Activated T-helper 1 cell treated with anti-CD3 and anti-CD28 coated beads, Interleukin-12 subunit alpha, Interleukin-12 subunit beta, Interleukin-2, Interleukin-4 antibody, amounts not matched to agents 30 ng/mL and 10 ng/mL and 1 ng/mL, durations not matched to agents 14 hours and 24 hours and 36 hours (primary cell): ENCODE data around the gene HOXD8. TPM values are rescaled to one million over a fixed set of nuclear protein-coding genes. Genes with fewer than 3 reads are reported as not detected.
A peak's percentile ranks its signal among the peaks of the same experiment; 100 is the strongest.

Experiments used
- DNase-seq: peaks from one replicate; pipeline ENCODE4 v3.0.0; 2021; ENCODE audit warnings: low spot score
- H3K27ac Mint-ChIP-seq: one replicate; pipeline ENCODE4 v1.8.0; 2021; ENCODE audit warnings: mild to moderate bottlenecking, mixed read lengths
- H3K27me3 Mint-ChIP-seq: one replicate; pipeline ENCODE4 v1.8.0; 2022; ENCODE audit warnings: mild to moderate bottlenecking, moderate library complexity, mixed read lengths; ENCODE audit not compliant: insufficient read depth
- H3K36me3 Mint-ChIP-seq: one replicate; pipeline ENCODE4 v1.8.0; 2021; ENCODE audit warnings: low read depth, mixed read lengths
- H3K4me1 Mint-ChIP-seq: one replicate; pipeline ENCODE4 v1.8.0; 2021; ENCODE audit warnings: low read depth, mixed read lengths
- H3K4me3 Mint-ChIP-seq: one replicate; pipeline ENCODE4 v1.8.0; 2021; ENCODE audit warnings: mild to moderate bottlenecking, moderate library complexity, mixed read lengths
- H3K9me3 Mint-ChIP-seq: one replicate; pipeline ENCODE4 v1.8.0; 2021; ENCODE audit warnings: mixed read lengths
- intact Hi-C: fragments of 100-400 bp; cut with micrococcal nuclease; formaldehyde crosslinking; loops from one replicate; pipeline ENCODE4 v1.15.1; 2024
- total RNA-seq: library from RNA; stranded (reverse); gene quantifications from 2 replicates; pipeline ENCODE4 v1.2.3, GENCODE V29; 2022

HOXD8 gene
- total RNA-seq, 1 donor from 2014 or later: not detected

GRCh38 chr2:176118601-176119339 is 10.7 kb upstream of the HOXD8 start:
- H3K27ac Mint-ChIP-seq: peak overlapping the region; percentile 23

GRCh38 chr2:176120364-176121189 is 8.9 kb upstream of the HOXD8 start:
- Mint-ChIP-seq H3K27me3 (peaks cover 80% of the 10 kb centered on the region), H3K4me1 (peaks cover 14% of the 10 kb centered on the region), H3K9me3 (peaks cover 7% of the 10 kb centered on the region), H3K36me3 (peaks cover 8% of the 10 kb centered on the region), H3K27ac (no peak overlapping the region), H3K4me3 (no peak overlapping the region)
- intact Hi-C loops: no loop called here
- no peak for DNase-seq

More at GRCh38 chr2:176118601-176119339, 10.7 kb upstream of the HOXD8 start:
- Mint-ChIP-seq H3K9me3 (peaks cover 7% of the 10 kb centered on the region), H3K36me3 (peaks cover 8% of the 10 kb centered on the region), H3K4me3 (peak overlapping the region; percentile 44), H3K27me3 (peaks cover 73% of the 10 kb centered on the region), H3K4me1 (peaks cover 12% of the 10 kb centered on the region)
- intact Hi-C loops: loop anchor here (10.0 kb wide), 1 partner anchor 46 kb away; no protein-coding TSS in a partner anchor
- no peak for DNase-seq

GRCh38 chr2:176121190-176122051 is 8.1 kb upstream of the HOXD8 start:
- Mint-ChIP-seq H3K36me3 (peaks cover 8% of the 10 kb centered on the region), H3K27ac (no peak overlapping the region), H3K27me3 (peaks cover 80% of the 10 kb centered on the region), H3K9me3 (peaks cover 7% of the 10 kb centered on the region), H3K4me1 (peaks cover 14% of the 10 kb centered on the region), H3K4me3 (no peak overlapping the region)
- intact Hi-C loops: loop anchor here (1.0 kb wide), 1 partner anchor 9 kb away; no protein-coding TSS in a partner anchor
- no peak for DNase-seq

- intact Hi-C loops: loop anchor here (1.0 kb wide), 1 partner anchor 8 kb away; no protein-coding TSS in a partner anchor
- peak overlapping the region; percentile 52 for H3K27ac Mint-ChIP-seq
- DNase-seq: no peak
- peaks cover 4% of the 10 kb centered on the region for H3K9me3 Mint-ChIP-seq
- peaks cover 81% of the 10 kb centered on the region for H3K27me3 Mint-ChIP-seq
- H3K36me3 Mint-ChIP-seq: peaks cover 4% of the 10 kb centered on the region
- no peak overlapping the region for H3K4me3 Mint-ChIP-seq
- peaks cover 18% of the 10 kb centered on the region for H3K4me1 Mint-ChIP-seq
Observed at GRCh38 chr2:176122052-176122682, 7.3 kb upstream of the HOXD8 start.

- H3K27ac Mint-ChIP-seq: peak within 1 kb of the TSS; percentile 84
- H3K4me3 Mint-ChIP-seq: no peak within 1 kb of the TSS
- H3K9me3 Mint-ChIP-seq: peaks cover 4% of the 10 kb centered on the region
Observed at GRCh38 chr2:176122683-176123410, 6.7 kb upstream of the HOXD8 start, which contains the start of gene HOXD9. HOXD9 (plus strand) TSS chr2:176122719; CDS start chr2:176122769, 50 bp downstream.

GRCh38 chr2:176123411-176124109 is 5.9 kb upstream of the HOXD8 start:
- H3K27ac Mint-ChIP-seq: peak overlapping the region; percentile 84
- peaks cover 82% of the 10 kb centered on the region for H3K27me3 Mint-ChIP-seq
- peaks cover 4% of the 10 kb centered on the region for H3K9me3 Mint-ChIP-seq
- H3K4me1 Mint-ChIP-seq: peaks cover 25% of the 10 kb centered on the region
- DNase-seq: no peak
- intact Hi-C loops: no loop called here
- H3K4me3 Mint-ChIP-seq: no peak overlapping the region
- H3K36me3 Mint-ChIP-seq: peaks cover 2% of the 10 kb centered on the region

More at GRCh38 chr2:176122683-176123410, 6.7 kb upstream of the HOXD8 start, which contains the start of gene HOXD9:
- Mint-ChIP-seq H3K4me1 (peaks cover 22% of the 10 kb centered on the region), H3K27me3 (peaks cover 82% of the 10 kb centered on the region), H3K36me3 (peaks cover 3% of the 10 kb centered on the region)
- DNase-seq: no peak
- intact Hi-C loops: loop anchor here (1.0 kb wide), 1 partner anchor 7 kb away; no protein-coding TSS in a partner anchor

GRCh38 chr2:176124110-176124946 is 5.2 kb upstream of the HOXD8 start:
- intact Hi-C loops: no loop called here
- H3K36me3 Mint-ChIP-seq: no peaks in the 10 kb centered on the region
- no peak overlapping the region for H3K4me3 Mint-ChIP-seq
- peaks cover 20% of the 10 kb centered on the region for H3K4me1 Mint-ChIP-seq
- peaks cover 80% of the 10 kb centered on the region for H3K27me3 Mint-ChIP-seq
- H3K9me3 Mint-ChIP-seq: no peaks in the 10 kb centered on the region
- DNase-seq: no peak
- peak overlapping the region; percentile 84 for H3K27ac Mint-ChIP-seq

- H3K4me1 Mint-ChIP-seq: peaks cover 20% of the 10 kb centered on the region
- no peak for DNase-seq
- H3K27ac Mint-ChIP-seq: peak overlapping the region; percentile 58
- no peaks in the 10 kb centered on the region for H3K9me3 Mint-ChIP-seq
- intact Hi-C loops: loop anchor here (5.0 kb wide), 1 partner anchor 427 kb away; no protein-coding TSS in a partner anchor
- peaks cover 73% of the 10 kb centered on the region for H3K27me3 Mint-ChIP-seq
- no peak overlapping the region for H3K4me3 Mint-ChIP-seq
- no peaks in the 10 kb centered on the region for H3K36me3 Mint-ChIP-seq
Observed at GRCh38 chr2:176124947-176125771, 4.3 kb upstream of the HOXD8 start.

- no peak for DNase-seq
- no peak overlapping the region for H3K27ac Mint-ChIP-seq
- no peak overlapping the region for H3K4me3 Mint-ChIP-seq
- H3K9me3 Mint-ChIP-seq: no peaks in the 10 kb centered on the region
- H3K36me3 Mint-ChIP-seq: no peaks in the 10 kb centered on the region
- peaks cover 70% of the 10 kb centered on the region for H3K27me3 Mint-ChIP-seq
- intact Hi-C loops: loop anchor here (2.0 to 5.0 kb wide), 2 partner anchors 427 to 689 kb away; no protein-coding TSS in a partner anchor
- H3K4me1 Mint-ChIP-seq: peaks cover 22% of the 10 kb centered on the region
Observed at GRCh38 chr2:176125772-176126054, 3.8 kb upstream of the HOXD8 start.
